ENCODE data around the gene PHYKPL. TPM values are rescaled to one million over a fixed set of nuclear protein-coding genes. Genes with fewer than 3 reads are reported as not detected.

The PHYKPL gene
- total RNA-seq, 1 experiment from 2014 or later: 48.8 TPM

DNA sequence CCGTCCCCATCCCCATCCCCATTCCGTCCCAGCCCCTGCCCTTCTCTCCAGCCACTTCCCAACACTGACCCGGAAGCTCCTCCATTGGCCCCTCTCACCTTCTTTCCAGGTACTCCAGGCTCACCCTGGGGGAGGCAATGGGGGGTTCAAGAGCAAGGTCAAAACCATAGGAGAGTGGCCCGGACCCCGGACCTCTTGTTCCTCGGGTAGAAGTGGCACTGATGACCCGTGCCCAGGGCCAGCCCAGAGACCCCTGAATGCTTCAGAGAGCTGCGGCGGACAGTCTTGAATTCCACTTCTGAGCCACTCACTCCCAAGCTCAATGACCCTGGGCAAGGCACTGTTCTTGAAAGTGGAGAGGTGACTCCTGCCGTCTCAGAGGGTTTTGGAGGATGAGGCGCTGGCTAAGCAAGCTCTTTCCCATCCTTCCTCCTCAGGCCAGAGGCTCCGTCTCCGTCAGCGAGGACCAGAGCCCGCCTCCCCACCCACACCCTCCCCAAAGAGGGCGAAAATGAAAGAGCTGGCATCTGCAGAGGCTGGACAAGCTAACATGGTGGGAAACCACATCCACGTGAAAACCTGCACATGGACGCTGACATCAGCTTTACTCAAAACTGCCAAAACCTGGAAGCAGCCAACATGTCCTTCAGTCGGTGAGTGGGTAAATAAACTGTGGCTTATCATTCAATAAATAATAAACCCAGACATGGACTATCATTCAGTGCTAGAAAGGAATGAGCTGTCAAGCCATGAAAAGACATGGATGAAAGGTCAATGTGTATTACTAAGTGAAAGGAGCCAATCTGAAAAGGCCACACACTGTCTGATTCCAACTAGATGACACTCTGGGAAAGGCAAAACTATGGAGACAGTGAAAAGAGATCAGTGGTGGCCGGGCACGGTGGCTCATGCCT lies 27.3 kb upstream of the PHYKPL start:
- Histone ChIP-seq H3K56ac (ENCODE audit: insufficient read length, low read depth, low read length) (no peak overlapping the region), H2BK15ac (ENCODE audit: low read depth, low read length) (no peak overlapping the region), H3K23me2 (ENCODE audit: insufficient read length, low read depth, low read length, poor library complexity, severe bottlenecking) (no peaks in the 10 kb centered on the region), H3K18ac (ENCODE audit: insufficient read length, low read depth, low read length) (no peak overlapping the region), H3K27ac (ENCODE audit: insufficient read length, low read depth, low read length) (no peak overlapping the region), H2BK12ac (ENCODE audit: insufficient read length, low read depth, low read length) (no peak overlapping the region), H2BK120ac (ENCODE audit: low read depth, low read length, poor library complexity, severe bottlenecking) (no peak overlapping the region), H3K27me3 (ENCODE audit: insufficient read depth, low read length) (no peaks in the 10 kb centered on the region; the same call in 1 of the 2 replicates), H4K5ac (ENCODE audit: insufficient read length, low read depth, low read length) (no peak overlapping the region), H3K4me2 (ENCODE audit: insufficient read depth, insufficient read length, low read length) (no peak overlapping the region), H3K14ac (ENCODE audit: insufficient read depth, low read length) (no peak overlapping the region; the same call in 1 of the 2 replicates), H3T11ph (ENCODE audit: low read length) (no peak overlapping the region), H3K4ac (ENCODE audit: low read depth, low read length) (no peak overlapping the region), H2BK5ac (ENCODE audit: insufficient read length, low read length) (no peak overlapping the region), H2BK20ac (ENCODE audit: low read depth, low read length, poor library complexity, severe bottlenecking) (no peak overlapping the region), H2AFZ (ENCODE audit: low read length) (no peak overlapping the region), H2AK5ac (ENCODE audit: insufficient read length, low read length) (no peak overlapping the region), H3K4me1 (ENCODE audit: insufficient read depth, low read length) (no peaks in the 10 kb centered on the region), H4K20me1 (ENCODE audit: control insufficient read depth, insufficient read depth, insufficient read length) (no peaks in the 10 kb centered on the region), H3K9ac (ENCODE audit: extremely low read depth, insufficient read length, low read length) (no peak overlapping the region), H3K23ac (ENCODE audit: insufficient read length, low read depth, low read length) (no peak overlapping the region), H3K79me2 (ENCODE audit: insufficient read depth, low read length) (no peaks in the 10 kb centered on the region; the same call in 1 of the 2 replicates), H3K79me1 (ENCODE audit: insufficient read depth, low read depth, low read length, poor library complexity, severe bottlenecking) (no peaks in the 10 kb centered on the region), H3K9me3 (ENCODE audit: control insufficient read depth, low read depth, low read length) (no peaks in the 10 kb centered on the region), H4K8ac (replicated peaks; ENCODE audit: insufficient read length, low read depth, low read length) (no peak overlapping the region), H4K91ac (ENCODE audit: insufficient read length, low read depth, low read length) (no peak overlapping the region)
- H3K4me3 Mint-ChIP-seq: no peak overlapping the region
- peaks cover 0 to 3% of the 10 kb centered on the region in 2 experiments; a peak in 2 of 5 replicates for H3K9me3 Mint-ChIP-seq
- DNase-seq: no peak
- no peak overlapping the region; a peak in 1 of 7 replicates for H3K27ac Mint-ChIP-seq
- no peaks in the 10 kb centered on the region; a peak in 1 of 7 replicates for H3K36me3 Mint-ChIP-seq (ENCODE audit: insufficient read depth in 1 of 3, low read depth in 3 of 3)
- H3K27me3 Mint-ChIP-seq (ENCODE audit: low read depth): no peaks in the 10 kb centered on the region; the same call in 1 of the 2 replicates
- TF ChIP-seq, protein P1, sequence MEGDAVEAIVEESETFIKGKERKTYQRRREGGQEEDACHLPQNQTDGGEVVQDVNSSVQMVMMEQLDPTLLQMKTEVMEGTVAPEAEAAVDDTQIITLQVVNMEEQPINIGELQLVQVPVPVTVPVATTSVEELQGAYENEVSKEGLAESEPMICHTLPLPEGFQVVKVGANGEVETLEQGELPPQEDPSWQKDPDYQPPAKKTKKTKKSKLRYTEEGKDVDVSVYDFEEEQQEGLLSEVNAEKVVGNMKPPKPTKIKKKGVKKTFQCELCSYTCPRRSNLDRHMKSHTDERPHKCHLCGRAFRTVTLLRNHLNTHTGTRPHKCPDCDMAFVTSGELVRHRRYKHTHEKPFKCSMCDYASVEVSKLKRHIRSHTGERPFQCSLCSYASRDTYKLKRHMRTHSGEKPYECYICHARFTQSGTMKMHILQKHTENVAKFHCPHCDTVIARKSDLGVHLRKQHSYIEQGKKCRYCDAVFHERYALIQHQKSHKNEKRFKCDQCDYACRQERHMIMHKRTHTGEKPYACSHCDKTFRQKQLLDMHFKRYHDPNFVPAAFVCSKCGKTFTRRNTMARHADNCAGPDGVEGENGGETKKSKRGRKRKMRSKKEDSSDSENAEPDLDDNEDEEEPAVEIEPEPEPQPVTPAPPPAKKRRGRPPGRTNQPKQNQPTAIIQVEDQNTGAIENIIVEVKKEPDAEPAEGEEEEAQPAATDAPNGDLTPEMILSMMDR (conservative IDR thresholded peaks at IDR 0.05): no peak
- WGBS (ENCODE audit: extremely low coverage, insufficient read length, low lambda C conversion rate): no CpG with 5 or more reads among the region's 21 CpGs
- H3K4me1 Mint-ChIP-seq: peaks cover 0 to 9% of the 10 kb centered on the region in 2 experiments; a peak in 2 of 4 replicates
